ENCODE data around the gene SHC3. TPM values are rescaled to one million over a fixed set of nuclear protein-coding genes. Genes with fewer than 3 reads are reported as not detected.

Gene SHC3, protein sequence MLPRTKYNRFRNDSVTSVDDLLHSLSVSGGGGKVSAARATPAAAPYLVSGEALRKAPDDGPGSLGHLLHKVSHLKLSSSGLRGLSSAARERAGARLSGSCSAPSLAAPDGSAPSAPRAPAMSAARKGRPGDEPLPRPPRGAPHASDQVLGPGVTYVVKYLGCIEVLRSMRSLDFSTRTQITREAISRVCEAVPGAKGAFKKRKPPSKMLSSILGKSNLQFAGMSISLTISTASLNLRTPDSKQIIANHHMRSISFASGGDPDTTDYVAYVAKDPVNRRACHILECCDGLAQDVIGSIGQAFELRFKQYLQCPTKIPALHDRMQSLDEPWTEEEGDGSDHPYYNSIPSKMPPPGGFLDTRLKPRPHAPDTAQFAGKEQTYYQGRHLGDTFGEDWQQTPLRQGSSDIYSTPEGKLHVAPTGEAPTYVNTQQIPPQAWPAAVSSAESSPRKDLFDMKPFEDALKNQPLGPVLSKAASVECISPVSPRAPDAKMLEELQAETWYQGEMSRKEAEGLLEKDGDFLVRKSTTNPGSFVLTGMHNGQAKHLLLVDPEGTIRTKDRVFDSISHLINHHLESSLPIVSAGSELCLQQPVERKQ
- 0.05 and 0.21 TPM in 2 replicates for total RNA-seq
- long read RNA-seq, result 0 reads

DNA sequence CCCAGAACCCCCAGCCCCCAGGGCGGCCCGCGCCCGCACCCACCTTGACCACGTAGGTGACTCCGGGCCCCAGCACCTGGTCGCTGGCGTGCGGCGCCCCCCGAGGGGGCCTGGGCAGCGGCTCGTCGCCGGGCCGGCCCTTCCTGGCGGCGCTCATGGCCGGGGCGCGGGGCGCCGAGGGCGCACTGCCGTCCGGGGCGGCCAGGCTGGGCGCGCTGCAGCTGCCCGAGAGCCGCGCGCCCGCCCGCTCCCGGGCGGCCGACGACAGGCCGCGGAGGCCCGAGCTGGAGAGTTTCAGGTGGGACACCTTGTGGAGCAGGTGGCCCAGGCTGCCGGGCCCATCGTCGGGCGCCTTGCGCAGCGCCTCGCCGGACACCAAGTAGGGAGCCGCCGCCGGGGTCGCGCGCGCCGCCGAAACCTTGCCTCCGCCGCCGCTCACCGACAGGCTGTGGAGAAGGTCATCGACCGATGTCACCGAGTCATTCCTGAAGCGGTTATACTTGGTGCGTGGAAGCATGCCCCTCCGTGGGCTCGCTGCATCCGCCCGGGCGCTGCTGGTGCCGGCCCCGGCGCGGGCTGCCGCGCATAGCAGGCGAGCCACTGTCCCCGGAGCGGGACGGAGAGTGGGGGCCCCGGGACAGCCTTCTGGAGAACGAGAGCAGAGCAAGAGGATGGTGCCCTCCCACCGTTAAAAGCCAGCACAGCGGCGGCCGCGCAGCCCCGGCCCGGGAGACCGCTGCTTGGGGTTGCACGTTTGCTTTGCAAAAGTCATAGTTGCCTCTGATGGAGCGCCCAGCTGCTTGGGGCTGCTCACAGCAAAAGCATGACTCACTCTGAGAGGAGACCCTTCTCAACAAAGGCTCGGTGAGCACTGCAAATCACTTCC lies at the start of gene SHC3:
Gene SHC3 (minus strand): TSS at position 875 of the 886 bp plus-strand sequence. CDS start 358 bp downstream, at position 517.
- H3K4me3 Mint-ChIP-seq (ENCODE audit: unreplicated experiment), result peak within 1 kb of the TSS; percentile 70
- TF ChIP-seq, protein P1, sequence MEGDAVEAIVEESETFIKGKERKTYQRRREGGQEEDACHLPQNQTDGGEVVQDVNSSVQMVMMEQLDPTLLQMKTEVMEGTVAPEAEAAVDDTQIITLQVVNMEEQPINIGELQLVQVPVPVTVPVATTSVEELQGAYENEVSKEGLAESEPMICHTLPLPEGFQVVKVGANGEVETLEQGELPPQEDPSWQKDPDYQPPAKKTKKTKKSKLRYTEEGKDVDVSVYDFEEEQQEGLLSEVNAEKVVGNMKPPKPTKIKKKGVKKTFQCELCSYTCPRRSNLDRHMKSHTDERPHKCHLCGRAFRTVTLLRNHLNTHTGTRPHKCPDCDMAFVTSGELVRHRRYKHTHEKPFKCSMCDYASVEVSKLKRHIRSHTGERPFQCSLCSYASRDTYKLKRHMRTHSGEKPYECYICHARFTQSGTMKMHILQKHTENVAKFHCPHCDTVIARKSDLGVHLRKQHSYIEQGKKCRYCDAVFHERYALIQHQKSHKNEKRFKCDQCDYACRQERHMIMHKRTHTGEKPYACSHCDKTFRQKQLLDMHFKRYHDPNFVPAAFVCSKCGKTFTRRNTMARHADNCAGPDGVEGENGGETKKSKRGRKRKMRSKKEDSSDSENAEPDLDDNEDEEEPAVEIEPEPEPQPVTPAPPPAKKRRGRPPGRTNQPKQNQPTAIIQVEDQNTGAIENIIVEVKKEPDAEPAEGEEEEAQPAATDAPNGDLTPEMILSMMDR (IDR thresholded peaks at IDR 0.05), result no peak
- peaks cover 29% of the 10 kb centered on the region for H3K4me1 Mint-ChIP-seq (ENCODE audit: unreplicated experiment)
- peaks cover 41% of the 10 kb centered on the region for H3K27me3 Mint-ChIP-seq (ENCODE audit: unreplicated experiment)
- H3K27ac Mint-ChIP-seq (ENCODE audit: unreplicated experiment), result peak within 1 kb of the TSS; percentile 31
- no peak for DNase-seq (ENCODE audit: extremely low spot score, unreplicated experiment)
- no peaks in the 10 kb centered on the region for H3K36me3 Mint-ChIP-seq (ENCODE audit: unreplicated experiment)
- H3K9me3 Mint-ChIP-seq (ENCODE audit: unreplicated experiment), result no peaks in the 10 kb centered on the region

DNA sequence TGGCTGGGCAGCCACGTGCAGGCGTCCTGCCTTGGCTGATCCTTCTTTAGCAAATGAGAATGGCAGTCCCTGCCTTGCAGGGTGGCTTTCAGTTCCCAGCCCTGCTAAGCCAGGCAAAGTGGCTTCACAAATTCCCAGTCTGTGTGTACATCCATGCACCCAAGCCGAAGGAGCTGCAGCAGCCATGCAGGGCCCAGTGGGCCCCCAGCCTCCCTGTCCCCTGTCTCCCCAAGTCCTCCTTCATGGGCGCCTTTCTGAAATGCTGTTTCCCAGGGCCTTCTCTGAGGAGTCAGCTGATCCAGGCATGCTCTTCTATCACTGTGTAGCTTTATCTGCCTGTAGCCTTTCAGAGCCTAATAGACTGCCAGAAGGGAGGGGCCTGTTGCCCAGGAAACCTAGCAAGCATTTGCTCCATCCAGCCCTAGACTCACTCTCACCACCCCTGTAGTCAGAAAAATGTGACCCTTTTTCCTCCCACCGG lies 47.4 kb upstream of the SHC3 start:
- H3K4me3 Mint-ChIP-seq (ENCODE audit: unreplicated experiment), result no peak overlapping the region
- H3K9me3 Mint-ChIP-seq (ENCODE audit: unreplicated experiment), result peaks cover under 1% of the 10 kb centered on the region
- no peak overlapping the region for H3K27ac Mint-ChIP-seq (ENCODE audit: unreplicated experiment)
- no peak for DNase-seq (ENCODE audit: extremely low spot score, unreplicated experiment)
- no peaks in the 10 kb centered on the region for H3K4me1 Mint-ChIP-seq (ENCODE audit: unreplicated experiment)
- peaks cover 3% of the 10 kb centered on the region for H3K27me3 Mint-ChIP-seq (ENCODE audit: unreplicated experiment)
- no peaks in the 10 kb centered on the region for H3K36me3 Mint-ChIP-seq (ENCODE audit: unreplicated experiment)
- TF ChIP-seq, protein P1 (IDR thresholded peaks at IDR 0.05), result no peak

DNA sequence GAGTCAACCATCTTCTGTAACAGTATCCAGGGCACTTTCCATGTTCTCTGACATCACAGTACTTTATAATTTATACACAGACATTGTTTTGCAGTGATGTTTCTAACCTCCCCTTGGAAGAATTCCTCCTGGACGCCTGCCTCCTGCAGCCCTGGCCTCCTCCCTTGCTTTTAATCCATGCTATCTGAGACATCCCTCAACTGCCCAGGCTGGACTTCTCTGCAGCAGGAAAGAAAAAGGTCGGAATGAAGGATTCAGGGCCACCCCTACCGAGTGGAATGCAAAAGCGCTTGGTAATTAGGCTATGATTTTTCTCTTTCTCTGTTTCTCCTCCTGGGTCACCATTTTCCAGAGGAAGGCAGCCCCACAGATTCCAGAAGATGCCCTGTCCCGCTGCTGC lies 47.0 kb upstream of the SHC3 start:
- H3K4me3 Mint-ChIP-seq (ENCODE audit: unreplicated experiment), result no peak overlapping the region
- DNase-seq (ENCODE audit: extremely low spot score, unreplicated experiment), result no peak
- H3K27ac Mint-ChIP-seq (ENCODE audit: unreplicated experiment), result no peak overlapping the region
- H3K4me1 Mint-ChIP-seq (ENCODE audit: unreplicated experiment), result no peaks in the 10 kb centered on the region
- H3K27me3 Mint-ChIP-seq (ENCODE audit: unreplicated experiment), result peaks cover 3% of the 10 kb centered on the region
- no peaks in the 10 kb centered on the region for H3K36me3 Mint-ChIP-seq (ENCODE audit: unreplicated experiment)
- H3K9me3 Mint-ChIP-seq (ENCODE audit: unreplicated experiment), result no peaks in the 10 kb centered on the region
- TF ChIP-seq, protein P1 (IDR thresholded peaks at IDR 0.05), result no peak

DNA sequence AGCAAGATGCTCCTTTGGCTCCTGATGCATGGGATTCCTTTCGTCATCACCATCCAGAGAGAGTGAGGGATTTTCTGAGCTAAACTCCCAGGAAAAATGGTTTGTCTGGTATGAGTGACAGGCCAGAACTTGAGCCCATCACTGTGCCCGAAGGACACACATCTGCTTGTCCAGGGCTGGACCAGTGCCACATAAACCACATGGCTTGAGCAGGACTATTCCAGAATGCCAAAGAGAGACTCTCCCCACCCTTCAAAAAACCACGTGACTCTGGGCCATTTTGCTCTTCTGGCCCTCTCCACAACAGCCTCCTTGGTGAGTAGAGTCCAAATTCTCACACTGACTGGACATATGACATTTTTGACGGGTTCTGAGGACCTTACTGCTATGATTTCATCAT lies 46.4 kb upstream of the SHC3 start:
- H3K36me3 Mint-ChIP-seq (ENCODE audit: unreplicated experiment), result no peaks in the 10 kb centered on the region
- TF ChIP-seq, protein P1 (IDR thresholded peaks at IDR 0.05), result no peak
- H3K27me3 Mint-ChIP-seq (ENCODE audit: unreplicated experiment), result peaks cover 3% of the 10 kb centered on the region
- H3K4me1 Mint-ChIP-seq (ENCODE audit: unreplicated experiment), result no peaks in the 10 kb centered on the region
- H3K9me3 Mint-ChIP-seq (ENCODE audit: unreplicated experiment), result no peaks in the 10 kb centered on the region
- no peak for DNase-seq (ENCODE audit: extremely low spot score, unreplicated experiment)
- no peak overlapping the region for H3K27ac Mint-ChIP-seq (ENCODE audit: unreplicated experiment)
- no peak overlapping the region for H3K4me3 Mint-ChIP-seq (ENCODE audit: unreplicated experiment)

Data from osteocyte (in vitro differentiated cells).